NCI-H1417 (cell line): ENCODE results near the gene SAMD4B.
A peak's percentile ranks its signal among the peaks of the same experiment; 100 is the strongest.

Experiments used
- DNase-seq, 3 experiments: peaks; one replicate each; lab custom pipeline; 2025; lab: John Stamatoyannopoulos, UW

Gene SAMD4B

DNA sequence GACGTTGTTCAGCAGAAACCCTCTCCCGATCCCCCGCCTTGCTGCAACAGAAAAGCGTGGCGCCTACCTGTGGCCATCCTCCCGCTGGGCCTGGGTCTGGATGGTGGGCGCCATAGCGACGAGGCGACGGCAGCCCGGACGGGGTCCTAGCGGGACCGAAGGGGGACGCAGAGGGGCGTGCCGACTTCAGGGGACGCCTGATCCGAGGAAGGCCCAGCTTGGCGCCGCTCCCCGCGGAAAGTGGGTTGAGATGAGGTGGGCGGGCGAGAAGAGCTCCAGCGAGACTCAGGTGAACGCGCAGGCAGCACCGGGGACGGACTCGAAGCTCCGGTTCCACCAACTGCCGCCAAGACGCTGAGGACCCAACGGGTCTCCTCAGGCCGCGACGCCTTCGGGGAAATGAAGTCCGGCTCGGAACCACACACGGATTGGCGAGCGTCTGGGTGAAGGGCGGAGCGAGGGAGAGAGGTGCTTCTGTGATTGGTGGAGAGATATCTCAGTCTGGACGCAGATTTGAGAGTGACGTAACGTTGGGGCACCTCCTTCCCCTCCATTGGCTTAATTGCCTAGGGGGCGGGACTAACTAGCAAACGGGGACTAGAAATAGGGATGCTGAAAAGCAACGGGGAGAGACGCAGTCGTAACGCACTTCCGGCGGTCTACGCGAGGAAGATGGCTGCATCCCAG lies 48.7 kb downstream of the SAMD4B start, which contains the start of the genes MED29 and PAF1:
Gene MED29 (plus strand): TSS at position 628 of the 687 bp plus-strand sequence. CDS start 45 bp downstream, at position 673.
Gene PAF1 (minus strand): TSS at position 356 of the 687 bp plus-strand sequence. CDS start 242 bp downstream, at position 114.
- DNase-seq: peak; percentile 98 to 100 (median 99)

DNA sequence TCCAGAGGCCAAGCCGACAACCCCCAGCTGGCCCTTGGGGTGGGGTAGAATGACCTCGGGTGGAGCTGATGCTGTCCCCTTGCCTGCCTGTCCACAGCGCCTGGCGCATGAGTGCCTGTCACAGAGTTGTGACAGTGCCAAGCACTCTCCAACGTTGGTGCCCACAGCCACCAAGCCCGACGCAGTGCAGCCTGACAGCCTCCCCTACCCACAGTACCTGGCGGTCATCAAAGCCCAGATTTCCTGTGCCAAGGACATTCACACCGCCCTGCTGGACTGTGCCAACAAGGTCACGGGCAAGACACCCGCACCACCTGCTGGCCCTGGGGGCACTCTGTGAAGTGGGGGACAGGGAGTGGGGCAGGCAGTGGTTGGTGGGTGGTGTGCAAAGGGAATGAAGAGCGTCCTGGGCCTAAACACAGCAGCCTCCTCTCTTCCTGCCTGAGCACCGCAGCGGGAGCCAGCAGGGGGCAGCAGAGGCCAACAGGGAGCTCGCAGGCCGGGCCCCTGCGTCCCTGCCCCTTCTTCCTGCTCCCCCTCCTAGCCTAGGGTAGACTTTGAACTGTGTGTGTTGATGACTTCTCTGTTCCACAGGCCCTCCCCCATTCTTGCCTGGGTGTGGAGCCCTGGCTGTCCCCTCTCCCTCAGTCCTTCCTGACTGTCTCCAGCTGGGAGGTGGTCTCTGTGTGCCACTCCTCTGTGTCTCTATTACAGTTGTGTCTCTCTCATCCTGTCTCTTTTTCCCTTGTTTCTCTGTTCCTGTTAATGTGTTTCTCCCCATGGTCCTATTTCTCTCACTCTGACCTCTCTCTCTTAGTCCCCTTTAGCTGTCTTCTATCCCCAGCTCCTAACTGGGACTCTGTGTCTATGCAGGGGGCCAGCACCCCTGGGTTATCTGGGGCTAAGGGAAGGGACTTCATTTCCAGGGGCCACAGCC lies 55.4 kb downstream of the SAMD4B start:
- DNase-seq: peak; percentile 44 to 58 (median 48)

DNA sequence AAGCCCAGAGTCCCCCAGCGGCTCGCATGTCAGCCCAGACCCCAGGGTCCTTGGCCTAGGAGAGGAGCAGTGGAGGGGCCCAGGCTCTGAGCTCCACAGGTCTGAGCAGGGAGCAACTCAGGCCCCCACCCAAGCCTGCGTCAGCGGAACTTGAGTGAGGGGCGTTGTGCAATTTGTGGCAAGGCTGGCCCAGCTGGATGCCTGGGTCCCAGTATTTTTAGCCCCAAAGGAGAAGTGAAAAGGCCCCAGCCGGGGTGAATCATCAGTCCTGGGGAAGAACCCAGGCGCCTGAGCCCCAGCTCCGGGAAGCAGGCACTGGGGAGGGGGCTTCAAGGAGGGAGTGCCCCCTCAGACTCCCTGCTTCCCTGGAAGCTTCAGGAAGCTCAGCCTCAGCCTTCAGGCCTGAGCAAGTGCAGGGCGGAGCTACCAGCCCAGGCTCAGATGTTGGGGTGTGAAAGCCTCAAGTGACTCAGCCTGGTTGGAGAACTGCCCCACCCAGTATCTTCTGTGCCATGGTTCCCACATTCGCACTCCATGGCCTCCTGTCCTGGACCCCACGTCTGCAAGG lies 56.2 kb downstream of the SAMD4B start:
- DNase-seq: no peak

DNA sequence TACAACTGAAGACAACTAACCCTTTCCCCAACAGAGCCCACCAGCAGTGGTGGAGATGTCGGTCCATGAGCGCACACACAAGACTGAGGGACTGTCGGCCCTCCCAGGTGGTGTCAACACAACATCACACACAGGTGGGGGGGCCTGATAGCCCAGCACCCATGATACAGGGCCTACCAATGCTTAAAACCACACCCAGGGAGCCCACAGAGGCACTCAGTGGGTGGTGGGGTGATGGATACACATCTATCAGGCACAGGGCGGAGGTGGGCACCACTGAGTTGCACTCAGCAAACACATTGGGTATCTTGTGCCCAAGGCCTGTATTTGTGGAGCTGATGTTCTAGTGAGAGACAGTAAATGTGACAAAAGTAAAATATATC lies 57.4 kb downstream of the SAMD4B start:
- DNase-seq: no peak

DNA sequence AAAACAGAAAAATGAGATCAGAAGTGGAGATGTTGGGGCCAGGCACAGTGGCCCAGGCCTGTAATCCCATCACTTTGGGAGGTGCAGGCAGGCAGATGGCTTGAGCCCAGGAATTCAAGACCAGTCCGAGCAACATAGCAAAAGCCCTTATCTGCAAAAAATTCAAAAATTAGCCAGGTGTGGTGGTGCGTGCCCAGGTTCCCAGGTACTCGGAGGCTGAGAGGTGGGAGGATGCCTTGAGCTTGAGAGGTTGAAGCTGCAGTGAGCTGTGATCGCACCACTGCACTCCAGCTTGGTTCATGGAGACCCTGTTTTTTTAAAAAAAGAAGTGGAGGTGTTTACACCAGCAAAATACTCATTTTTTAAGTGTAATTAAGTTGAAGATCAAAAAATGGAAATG lies 57.8 kb downstream of the SAMD4B start:
- no peak for DNase-seq

DNA sequence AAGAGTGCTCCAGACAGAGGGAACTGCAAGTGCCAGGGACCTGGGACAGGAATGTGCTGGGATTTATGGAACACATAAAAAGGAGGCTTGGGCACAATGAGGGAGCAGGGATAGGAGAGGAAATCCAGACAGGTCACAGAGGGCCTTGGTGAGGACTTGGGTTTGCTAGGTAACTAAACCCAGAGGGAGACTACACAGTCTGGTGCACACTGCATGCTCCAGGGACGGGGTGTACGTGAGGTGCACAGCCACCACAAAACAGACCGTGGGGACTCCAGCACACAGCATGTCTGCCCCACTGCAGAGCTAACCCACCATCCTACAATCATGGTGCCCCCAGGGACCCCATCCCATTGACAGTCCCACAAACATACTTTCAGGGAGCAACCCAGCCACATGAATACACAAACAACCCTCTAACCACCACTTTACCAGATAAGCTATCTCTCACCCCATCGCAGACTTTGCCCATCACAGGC lies 58.9 kb downstream of the SAMD4B start:
- no peak for DNase-seq

DNA sequence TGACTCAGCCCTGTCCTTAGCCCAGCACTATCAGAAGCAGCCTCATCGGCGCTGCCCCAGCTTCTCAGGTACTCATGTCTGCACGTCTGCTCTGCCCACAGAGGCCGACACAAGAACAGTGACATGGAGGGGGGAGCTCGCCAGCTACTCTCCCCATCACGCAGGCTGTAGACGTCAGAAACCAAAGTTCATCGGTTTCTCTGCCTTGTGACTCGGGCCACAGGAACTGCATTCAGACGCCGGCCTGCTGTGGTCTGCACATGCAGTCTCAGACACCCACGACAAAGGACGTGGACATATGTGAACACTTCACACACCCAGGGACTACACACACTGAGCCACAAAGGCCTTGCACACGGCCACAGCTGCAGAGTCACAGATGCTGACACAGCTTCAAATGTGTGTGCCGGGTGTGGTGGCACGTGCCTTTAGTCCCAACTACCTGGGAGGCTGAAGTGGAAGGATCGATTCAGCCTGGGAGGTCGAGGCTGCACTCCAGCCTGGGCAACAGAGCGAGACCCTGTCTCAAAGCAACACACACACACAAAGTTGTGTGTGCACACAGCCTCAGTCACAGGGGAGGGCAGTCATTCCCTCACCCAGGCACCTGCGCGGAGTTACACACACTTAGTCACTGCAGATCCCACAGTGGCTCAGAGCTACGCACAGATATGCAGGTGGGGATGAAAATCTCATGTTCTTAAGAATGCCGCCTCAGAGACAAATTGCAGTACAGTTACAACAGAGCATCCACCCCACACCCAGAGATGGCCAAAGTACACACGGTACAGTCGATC lies 59.5 kb downstream of the SAMD4B start:
- no peak for DNase-seq

DNA sequence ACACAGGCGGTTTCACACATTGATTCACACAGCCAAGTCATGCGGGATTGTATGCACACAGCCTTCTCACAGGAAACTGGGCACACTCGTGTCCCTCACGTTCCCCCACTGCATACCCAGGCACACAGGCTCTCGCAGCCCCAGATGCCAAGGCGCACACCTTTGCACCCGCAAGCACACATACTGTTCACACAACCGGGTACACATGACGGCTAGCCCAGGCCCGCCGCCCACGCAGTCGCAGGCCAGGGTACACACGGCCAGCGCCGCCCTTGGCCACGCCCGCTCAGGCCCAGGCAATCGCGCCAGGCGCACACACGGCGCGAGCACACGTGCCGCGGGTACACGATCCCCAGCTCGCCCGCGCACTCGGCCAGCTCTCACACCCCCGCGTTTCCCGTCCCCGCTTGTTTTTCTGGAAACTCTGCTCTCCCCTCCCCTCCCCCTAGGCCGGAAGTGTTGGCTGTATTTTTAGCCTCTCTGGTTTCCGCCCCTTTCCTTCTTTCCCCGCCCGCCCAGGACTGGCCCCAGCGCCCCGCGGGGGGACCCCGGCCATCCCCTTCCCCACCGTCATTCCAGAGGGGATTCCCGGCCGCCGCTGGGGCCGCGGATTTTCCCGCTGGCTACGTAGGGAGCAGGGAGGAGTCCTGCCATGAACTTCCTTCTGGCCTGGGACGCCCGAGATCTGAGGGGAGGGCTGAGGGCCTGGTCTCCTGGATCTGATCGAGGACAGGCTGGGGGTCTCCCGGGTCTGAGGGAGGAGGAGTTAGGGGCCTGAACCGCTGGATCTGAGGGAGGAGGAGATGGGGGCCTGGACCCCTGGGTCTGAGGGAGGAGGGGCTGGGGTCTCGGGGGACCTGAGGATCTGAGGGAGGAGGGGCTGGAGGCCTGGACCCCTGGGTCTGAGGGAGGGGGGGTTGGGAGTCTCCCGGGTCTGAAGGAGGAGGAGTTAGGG lies 60.4 kb downstream of the SAMD4B start:
- peak; percentile 71 to 80 (median 75) for DNase-seq

DNA sequence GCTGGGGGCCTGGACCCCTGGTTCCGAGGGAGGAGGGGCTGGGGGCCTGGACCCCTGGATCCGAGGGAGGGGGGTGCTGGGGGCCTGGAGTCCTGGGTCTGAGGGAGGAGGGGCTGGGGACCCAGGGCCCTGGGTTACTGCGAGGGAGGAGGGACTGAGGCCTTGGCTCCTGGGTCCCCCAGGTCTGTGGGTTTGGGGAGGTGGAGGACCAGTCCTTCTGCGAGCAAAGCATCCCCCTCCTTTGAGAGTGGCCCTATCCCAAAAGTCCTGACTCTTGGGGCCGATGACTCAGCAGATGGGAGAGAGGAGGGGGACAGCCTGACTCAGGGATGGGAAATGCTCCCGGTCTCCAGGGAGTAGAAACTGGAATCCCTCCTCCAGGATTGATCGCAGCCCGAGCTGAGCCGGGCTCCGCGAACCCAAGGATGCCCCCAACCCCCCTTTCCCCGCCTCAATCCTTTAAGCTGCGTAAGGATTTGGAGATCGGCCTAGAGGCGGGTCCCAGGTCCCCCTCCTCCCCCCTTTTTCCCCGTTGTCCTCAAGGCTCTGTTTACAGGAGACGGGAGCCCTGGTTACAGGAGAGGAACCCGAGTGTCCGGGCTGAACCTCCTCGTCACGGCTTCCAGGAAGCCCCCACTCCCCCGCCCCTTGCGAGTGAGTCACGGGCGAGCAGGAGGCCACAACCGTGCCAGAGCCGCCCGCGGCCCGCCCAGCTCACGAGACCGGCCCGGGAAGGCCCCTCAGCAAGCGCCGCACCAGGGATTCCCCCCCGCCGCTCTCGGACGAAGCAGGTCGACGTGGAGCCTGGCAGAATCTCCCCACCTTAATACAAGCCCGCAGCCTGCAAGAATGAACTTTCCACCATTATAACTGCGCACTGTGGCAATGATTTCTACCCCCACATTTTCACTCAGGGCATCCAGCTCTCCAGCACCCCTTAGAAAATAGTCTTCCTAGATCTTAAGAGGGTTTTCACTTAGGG lies 61.4 kb downstream of the SAMD4B start:
- DNase-seq: peak; percentile 68 to 79 (median 70)

DNA sequence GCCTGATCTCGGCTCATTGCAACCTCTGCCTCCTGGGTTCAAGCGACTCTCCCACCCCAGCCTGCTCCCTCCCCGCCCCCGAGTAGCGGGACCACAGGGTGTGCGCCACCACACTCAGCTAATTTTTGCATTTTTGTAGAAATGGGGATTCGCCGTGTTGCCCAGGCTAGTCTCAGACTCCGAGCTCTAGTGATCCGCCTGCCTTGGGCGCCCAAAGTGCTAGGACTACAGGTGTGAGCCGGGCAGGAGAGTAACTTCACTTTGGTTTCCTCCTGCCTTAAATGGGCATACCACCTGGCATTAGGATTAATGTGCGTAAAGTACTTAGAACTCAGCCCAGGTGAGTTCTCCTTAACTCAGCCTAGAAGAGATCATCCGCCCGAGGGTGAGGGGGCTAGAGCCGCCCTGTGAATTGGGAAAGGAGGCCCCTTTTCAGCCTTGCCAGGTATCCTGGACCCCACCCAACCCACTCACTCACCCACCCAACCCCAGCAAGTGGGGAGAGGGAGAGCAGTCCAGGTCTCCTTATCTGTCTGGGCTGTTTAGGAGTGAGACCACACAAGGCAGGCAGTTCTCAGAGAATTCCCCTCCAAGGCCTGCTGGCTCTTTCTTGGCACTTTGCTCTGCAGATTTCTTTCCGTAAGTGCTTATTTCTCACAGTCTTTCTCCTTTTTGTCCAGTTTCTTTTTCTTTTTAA lies 63.2 kb downstream of the SAMD4B start:
- DNase-seq: no peak

DNA sequence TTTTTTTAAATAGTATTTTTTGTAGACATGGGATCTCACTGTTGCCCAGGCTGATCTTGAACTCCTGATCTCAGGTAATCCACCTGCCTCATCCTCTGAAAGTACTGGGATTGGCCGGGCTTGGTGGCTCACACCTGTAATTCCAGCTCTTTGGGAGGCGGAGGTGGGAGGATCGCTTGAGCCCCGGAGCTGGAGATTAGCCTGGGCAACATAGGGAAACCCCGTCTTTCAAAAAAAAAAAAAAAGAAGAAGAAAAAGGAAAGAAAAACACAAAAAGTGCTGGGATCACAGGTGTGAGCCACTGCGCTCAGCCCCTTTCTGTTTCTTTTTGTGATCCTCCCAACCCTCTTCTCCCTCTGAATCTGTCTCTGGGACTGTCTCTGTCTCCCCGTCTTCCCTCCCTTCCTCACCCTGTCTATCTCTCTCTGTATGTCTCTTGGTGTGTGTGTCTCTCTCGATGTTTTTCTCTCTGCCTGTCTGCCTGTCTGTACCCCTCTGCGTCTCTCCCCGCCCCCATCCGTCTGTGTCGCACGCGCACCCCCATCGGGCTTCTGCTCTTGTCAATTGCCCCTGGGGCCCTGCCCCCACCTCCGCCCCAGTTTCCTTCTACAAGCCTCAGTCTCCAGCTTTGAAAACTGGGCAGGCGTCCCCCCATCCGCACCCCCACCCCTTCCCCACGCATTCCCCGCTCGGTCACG lies 63.9 kb downstream of the SAMD4B start:
- DNase-seq: no peak

DNA sequence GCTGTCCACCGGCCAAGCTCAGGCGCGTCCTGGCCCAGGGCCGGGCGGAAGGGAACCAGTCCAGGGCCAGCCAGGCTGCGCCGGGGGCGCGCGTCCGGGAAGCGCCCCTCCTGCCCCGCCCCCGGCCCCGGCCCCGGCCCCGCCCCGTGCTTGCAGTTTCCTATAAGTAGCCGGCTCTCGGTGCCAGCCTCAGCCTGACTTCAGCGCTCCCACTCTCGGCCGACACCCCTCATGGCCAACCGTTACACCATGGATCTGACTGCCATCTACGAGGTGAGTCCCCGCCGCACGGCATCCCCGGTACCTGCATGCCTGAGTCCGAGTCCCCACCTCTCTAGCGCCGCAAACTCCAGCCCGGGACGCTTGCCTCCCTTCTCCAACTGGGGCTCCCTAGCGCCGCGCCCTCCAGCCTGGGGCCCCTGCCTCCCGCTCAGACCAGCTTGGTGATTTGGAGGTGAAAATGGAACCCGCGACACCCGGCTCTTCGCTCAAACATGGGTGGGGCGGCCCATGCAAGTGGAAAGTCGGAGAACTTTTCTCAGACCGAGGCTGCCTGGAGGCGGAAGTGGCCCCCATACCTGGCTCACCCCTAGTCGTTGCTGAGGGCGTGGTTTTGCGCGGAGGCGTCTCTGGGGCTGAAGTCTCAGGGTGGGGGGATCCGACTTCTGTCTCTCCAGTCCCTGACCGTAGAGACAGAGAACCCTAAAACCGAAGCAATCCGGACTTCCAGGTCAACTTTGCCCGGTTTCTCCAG lies 64.6 kb downstream of the SAMD4B start, which contains the start of gene ZFP36:
Gene ZFP36 (plus strand): TSS at position 192 of the 754 bp plus-strand sequence. CDS start 58 bp downstream, at position 250.
- peak; percentile 17 to 37 (median 31) for DNase-seq

DNA sequence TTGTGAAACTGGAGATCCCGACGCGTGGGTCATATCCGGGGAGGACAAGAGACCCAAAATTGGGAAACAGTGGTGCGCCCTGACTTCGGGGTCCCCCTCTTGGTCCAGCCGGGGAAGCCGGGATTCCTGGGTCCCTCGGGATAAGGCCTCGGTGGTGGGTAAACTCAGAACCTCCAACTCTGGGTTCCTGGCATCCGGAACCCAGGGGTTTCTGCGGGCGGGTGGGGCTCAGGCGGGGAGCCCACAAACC lies 65.1 kb downstream of the SAMD4B start:
- no peak for DNase-seq

DNA sequence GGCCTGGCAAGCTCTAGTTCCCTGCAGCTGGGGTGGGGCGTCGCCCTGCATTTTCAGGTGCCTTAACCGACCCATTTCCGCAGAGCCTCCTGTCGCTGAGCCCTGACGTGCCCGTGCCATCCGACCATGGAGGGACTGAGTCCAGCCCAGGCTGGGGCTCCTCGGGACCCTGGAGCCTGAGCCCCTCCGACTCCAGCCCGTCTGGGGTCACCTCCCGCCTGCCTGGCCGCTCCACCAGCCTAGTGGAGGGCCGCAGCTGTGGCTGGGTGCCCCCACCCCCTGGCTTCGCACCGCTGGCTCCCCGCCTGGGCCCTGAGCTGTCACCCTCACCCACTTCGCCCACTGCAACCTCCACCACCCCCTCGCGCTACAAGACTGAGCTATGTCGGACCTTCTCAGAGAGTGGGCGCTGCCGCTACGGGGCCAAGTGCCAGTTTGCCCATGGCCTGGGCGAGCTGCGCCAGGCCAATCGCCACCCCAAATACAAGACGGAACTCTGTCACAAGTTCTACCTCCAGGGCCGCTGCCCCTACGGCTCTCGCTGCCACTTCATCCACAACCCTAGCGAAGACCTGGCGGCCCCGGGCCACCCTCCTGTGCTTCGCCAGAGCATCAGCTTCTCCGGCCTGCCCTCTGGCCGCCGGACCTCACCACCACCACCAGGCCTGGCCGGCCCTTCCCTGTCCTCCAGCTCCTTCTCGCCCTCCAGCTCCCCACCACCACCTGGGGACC lies 65.6 kb downstream of the SAMD4B start:
- DNase-seq: no peak

DNA sequence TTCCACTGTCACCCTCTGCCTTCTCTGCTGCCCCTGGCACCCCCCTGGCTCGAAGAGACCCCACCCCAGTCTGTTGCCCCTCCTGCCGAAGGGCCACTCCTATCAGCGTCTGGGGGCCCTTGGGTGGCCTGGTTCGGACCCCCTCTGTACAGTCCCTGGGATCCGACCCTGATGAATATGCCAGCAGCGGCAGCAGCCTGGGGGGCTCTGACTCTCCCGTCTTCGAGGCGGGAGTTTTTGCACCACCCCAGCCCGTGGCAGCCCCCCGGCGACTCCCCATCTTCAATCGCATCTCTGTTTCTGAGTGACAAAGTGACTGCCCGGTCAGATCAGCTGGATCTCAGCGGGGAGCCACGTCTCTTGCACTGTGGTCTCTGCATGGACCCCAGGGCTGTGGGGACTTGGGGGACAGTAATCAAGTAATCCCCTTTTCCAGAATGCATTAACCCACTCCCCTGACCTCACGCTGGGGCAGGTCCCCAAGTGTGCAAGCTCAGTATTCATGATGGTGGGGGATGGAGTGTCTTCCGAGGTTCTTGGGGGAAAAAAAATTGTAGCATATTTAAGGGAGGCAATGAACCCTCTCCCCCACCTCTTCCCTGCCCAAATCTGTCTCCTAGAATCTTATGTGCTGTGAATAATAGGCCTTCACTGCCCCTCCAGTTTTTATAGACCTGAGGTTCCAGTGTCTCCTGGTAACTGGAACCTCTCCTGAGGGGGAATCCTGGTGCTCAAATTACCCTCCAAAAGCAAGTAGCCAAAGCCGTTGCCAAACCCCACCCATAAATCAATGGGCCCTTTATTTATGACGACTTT lies 66.4 kb downstream of the SAMD4B start:
- peak in 2 of 3 experiments; percentile 30 to 45 for DNase-seq
